Liver (tissue), 3 donors: ENCODE measurements around the gene DCDC2B.

ENCODE experiments used
- CTCF ChIP-seq: fragments of 150-350 bp; IDR thresholded peaks from 2 replicates; pipeline ENCODE4 v1.5.1; 2017; ENCODE audit warnings: improper control_type of control experiment, low read depth, low read length; ENCODE audit not compliant: missing input control
- EGR1 ChIP-seq, 2 donors: IDR thresholded peaks; 2 replicates each; pipeline ENCODE4 v1.6.1; 2016 to 2018; ENCODE audit warnings: antibody characterized with exemption in 2 of 2, low read depth in 2 of 2
- FOXA1 ChIP-seq: IDR thresholded peaks from 2 replicates; pipeline ENCODE4 v1.6.1; 2016; ENCODE audit warnings: antibody characterized with exemption
- GABPA ChIP-seq, 2 donors: IDR thresholded peaks in 1 of 2; conservative IDR thresholded peaks in 1 of 2; 2 replicates each; pipeline ENCODE4 v1.6.1; 2016; ENCODE audit warnings: antibody characterized with exemption in 2 of 2, mild to moderate bottlenecking in 1 of 2, moderate library complexity in 1 of 2
- MAX ChIP-seq: IDR thresholded peaks from 2 replicates; pipeline ENCODE4 v1.6.1; 2016; ENCODE audit warnings: antibody characterized with exemption
- RAD21 ChIP-seq, 2 donors: IDR thresholded peaks; 2 replicates each; pipeline ENCODE4 v1.6.1; 2016; ENCODE audit warnings: antibody characterized with exemption in 2 of 2, mild to moderate bottlenecking in 2 of 2
- REST ChIP-seq: IDR thresholded peaks from 2 replicates; pipeline ENCODE4 v1.6.1; 2016; ENCODE audit warnings: antibody characterized with exemption, mild to moderate bottlenecking
- SP1 ChIP-seq: IDR thresholded peaks from 2 replicates; pipeline ENCODE4 v1.6.1; 2018; ENCODE audit warnings: antibody characterized with exemption, mild to moderate bottlenecking
- YY1 ChIP-seq: IDR thresholded peaks from 2 replicates; pipeline ENCODE4 v1.6.1; 2016; ENCODE audit warnings: antibody characterized with exemption, mild to moderate bottlenecking
- TF ChIP-seq, protein P1 (sequence below): IDR thresholded peaks from 2 replicates; pipeline ENCODE4 v1.6.1; 2016; ENCODE audit warnings: antibody characterized with exemption
- donor health status: healthy.
- donor health status: healthy.

DNA sequence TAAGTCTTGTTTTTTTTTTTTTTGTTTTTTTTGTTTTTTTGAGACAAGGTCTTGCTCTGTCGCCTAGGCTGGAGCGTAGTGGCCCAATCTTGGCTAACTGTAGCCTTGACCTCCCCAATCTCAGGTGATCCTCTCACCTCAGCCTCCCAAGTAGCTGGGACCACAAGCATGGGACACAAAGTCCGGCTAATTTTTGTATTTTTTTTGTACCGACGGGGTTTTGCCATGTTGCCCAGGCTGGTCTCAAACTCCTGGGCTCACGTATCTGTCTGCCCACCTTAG is 48.3 kb downstream of the DCDC2B start:
- TF ChIP-seq CTCF (no peak), MAX (no peak), YY1 (no peak), REST (no peak), FOXA1 (no peak), RAD21 (IDR thresholded peaks at IDR 0.05) (no peak), SP1 (no peak), EGR1 (IDR thresholded peaks at IDR 0.05; ENCODE audit: low read depth in 2 of 2) (no peak), GABPA (IDR thresholded peaks at IDR 0.05 in 1 of 2, conservative IDR thresholded peaks at IDR 0.05 in 1 of 2) (no peak)
- TF ChIP-seq, protein P1, sequence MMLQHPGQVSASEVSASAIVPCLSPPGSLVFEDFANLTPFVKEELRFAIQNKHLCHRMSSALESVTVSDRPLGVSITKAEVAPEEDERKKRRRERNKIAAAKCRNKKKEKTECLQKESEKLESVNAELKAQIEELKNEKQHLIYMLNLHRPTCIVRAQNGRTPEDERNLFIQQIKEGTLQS, result no peak
